SH-SY5Y (cell line): ENCODE measurements around the gene MEF2D.

Source experiments
- GATA2 ChIP-seq: IDR thresholded peaks from 2 replicates; pipeline ENCODE4 v1.6.1; 2011; ENCODE audit warnings: mild to moderate bottlenecking, low read depth, low read length
- GATA3 ChIP-seq: IDR thresholded peaks from 2 replicates; pipeline ENCODE4 v1.6.1; 2011; ENCODE audit warnings: low read depth, mild to moderate bottlenecking, low read length, moderate library complexity

- TF ChIP-seq GATA2, result no peak
- no peak for TF ChIP-seq GATA3
Measured at GRCh38 chr1:156467906-156468305, 32.7 kb downstream of the MEF2D start.
